Myocyte (in vitro differentiated cells): ENCODE measurements around the gene MAPK8IP2. TPM values are rescaled to one million over a fixed set of nuclear protein-coding genes. Genes with fewer than 3 reads are reported as not detected.
"Not testable (repeated sequence)": the region's sequence is repeated elsewhere in the genome, so short reads cannot be mapped to it uniquely, and the experiment has no call there.

ENCODE experiments used
- DNase-seq: peaks from one replicate; pipeline ENCODE4 v3.0.0-alpha.2; 2012; ENCODE audit warnings: low read depth
- total RNA-seq: library from RNA; depleted of rRNA; stranded (reverse); fragments of >200 nt; gene quantifications from 2 replicates; pipeline ENCODE4 v1.2.3, GENCODE V29; 2014

MAPK8IP2 gene
- total RNA-seq, 1 donor from 2014 or later, result 0.16 TPM

DNA sequence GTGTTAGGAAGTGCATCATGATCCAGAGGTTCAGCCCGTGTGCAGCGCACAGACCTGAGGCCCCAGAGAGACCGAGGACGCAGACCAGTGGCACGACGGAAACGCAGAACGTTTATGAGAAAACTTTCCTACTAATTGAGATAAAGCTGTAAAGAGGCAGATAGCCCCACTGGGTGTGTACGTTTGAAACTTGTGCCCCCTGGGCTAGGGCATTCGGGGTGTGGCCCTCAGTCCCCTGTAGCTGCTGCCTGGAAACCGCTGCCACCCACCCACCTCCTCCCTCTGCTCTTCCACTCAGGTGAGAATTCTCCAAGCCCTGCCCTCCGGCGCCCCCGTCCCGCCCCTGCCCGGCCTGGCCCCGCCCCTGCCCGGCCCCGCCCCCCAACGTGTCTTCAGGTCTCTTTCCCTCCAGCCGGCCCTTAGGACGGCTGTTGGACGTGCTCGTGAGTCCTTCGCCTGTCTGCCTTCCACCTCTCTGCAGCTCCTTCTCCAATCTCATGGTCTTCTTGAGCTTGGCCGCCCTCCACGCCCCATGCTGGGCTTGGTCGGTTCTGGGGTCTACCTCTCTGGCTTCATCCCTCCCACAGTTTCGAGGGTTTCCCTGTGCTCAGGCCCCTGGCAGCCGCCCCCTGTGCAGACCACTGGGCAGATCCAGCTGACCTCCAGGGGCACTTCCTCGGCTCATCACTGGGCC lies 12.1 kb downstream of the MAPK8IP2 start:
- no peak for DNase-seq

- no peak for DNase-seq
Observed at GRCh38 chr22:50613291-50613981, 12.8 kb downstream of the MAPK8IP2 start.

- DNase-seq, result not testable (repeated sequence)
Observed at GRCh38 chr22:50614296-50614695, 13.7 kb downstream of the MAPK8IP2 start.

DNA sequence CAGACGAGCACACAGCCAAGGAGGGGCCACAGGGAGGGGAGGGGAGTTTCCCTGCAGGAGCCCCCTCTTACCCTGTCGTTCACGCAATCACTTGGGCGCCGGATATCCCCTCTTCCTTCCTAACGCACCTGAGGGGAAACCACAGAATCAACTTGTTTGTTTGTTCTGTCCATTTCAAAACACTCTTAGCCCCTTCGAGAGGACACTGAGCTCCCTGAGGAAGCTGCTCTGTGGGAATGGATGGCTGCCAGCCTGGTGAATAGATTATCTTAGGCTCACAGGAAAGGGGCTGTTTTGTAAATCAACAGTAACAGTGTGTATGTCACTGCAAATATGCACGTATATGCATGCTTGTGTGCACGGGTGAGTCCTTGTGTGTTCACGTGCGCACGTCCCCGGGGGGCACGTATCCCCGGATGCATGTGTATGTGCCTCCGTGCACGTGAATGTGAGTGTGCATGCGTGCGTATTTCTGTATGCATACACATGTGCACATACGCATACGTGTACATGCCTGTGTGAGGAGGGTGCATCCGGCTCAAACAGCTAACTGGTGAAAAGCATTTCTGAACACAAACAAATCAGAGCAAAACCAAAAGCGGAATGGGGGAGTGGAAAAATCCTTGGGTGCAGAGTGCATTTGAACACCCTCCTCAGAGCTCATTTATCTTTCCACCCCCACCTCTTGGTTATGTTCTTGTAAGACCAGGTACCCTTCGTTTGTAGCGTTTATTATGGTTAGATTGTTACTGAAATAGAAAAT lies 20.2 kb downstream of the MAPK8IP2 start:
- no peak for DNase-seq

DNA sequence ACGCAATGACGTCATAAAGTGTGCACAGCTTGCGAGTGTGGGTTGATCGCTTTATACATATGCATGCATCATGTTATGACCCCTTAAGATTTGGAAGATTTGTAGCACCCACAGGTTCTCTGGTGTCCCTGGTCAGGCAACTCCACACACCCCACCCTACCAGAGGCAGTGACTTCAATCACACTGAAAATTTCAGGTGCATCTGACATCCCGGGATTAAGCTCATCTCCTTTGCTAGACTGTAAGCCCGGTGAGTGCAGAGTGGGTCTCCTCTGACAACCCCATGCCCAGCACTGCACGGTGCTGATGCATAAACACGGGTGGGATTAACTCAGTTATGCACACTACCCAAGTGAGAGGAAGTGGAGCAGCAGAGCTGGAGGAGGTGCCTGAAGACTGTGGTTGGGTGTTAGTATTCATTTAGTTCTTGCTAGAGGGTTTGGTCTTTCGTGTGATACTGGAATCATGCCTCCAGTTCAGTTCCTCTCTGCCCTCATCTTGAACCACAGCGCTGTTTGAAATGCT lies 20.8 kb downstream of the MAPK8IP2 start:
- DNase-seq, result peak; percentile 10

DNA sequence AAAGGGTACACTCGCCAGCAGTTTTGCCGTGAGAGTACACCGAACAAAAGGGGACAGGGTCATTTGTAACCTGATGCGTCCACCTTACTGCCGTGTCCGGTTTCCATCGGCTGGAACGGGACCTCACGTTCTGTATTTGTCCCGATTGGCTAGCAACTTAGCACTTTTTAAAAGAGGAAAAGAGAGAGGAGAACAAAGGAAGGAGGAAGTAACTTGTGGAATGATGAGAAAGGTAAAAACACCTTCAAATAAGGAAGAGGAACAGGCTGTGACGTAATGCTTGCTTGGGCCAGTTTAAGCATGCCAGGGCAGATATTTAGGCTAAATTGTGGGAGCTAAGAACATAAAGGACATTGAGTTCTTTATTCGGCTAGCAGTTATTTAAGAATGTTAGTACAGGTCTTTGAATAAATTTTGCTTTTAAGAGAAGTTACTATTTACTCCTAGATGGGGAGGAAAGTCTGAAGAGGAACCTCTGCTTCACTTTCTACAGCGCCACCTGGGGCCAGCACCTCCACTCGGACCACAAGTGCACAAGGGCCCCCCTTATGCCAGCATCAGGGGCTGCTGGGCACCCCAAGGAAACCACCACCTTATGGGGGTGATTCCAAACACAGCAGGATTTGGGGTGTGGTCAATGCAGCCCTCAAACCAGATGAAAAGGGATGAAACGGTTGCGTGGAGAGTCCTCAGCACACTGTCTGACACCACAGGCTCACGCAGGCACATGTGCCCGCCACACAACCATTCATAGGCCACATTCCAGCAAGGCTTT lies 21.5 kb downstream of the MAPK8IP2 start:
- DNase-seq, result peak; percentile 10

DNA sequence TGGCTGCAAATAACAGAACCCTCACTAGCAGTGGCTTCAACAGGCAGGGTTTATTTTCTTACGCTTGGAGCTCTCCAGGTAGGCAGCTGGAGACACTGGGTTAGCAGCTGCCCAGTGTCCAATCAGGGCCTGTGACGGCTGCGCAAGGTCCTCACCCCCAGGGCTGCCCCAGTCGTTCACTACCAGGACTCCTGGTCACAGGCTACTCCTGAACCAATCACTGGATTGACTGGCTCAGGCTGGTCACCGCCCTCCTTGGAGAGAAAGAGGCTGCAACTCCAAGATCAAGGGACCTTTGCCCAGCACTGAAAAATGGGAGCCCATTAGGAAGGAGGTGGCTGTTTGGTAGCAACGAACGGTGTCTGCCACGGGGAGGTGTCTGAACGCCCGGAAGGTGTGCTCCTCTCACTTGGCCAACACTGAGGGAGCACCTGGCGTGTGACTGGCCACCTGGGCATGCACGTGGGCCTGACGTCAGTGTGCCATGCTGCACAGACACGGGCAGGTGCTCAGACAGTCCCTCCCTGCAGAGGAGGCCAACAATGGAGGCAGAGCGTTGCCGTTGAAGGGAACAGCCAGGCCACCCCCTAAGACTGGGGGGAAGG lies 22.2 kb downstream of the MAPK8IP2 start:
- DNase-seq, result no peak

- no peak for DNase-seq
Observed at GRCh38 chr22:50624347-50625130, 23.9 kb downstream of the MAPK8IP2 start.

GRCh38 chr22:50625131-50625567 lies 24.6 kb downstream of the MAPK8IP2 start:
- no peak for DNase-seq

DNA sequence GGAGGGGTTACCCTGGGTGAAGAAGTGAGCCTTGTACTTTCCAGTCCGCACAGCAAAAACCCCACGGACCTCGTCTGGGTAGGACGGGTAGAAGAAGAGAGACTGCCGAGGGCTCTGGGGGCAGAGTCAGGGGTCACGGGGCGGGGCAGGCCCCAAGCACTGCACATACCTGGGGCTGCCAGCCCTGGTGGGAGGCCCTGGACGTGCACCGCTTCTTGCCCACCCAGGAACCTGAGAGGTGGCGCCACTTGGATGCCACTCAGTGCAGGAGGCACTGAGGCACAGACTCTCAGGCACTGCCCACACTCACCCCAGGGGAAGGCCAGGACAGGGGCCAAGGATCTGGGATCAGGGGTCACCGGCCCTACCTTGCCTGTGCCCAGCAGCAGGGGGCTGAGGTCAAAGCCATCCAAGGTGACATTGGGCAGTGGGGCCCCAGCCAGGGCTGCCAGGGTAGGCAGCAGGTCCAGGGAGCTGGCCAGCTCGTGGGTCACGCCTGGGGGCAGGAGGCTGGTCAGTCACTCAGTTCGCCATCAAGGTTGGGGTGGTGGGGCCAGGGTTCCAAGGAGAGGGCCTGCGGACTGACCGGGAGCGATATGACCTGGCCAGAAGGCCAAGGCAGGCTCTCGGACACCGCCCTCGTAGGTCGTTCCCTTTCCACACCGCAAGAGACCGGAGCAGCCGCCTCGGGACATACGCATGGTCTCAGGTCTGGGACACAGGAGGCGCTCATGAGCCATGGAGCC lies 25.1 kb downstream of the MAPK8IP2 start:
- DNase-seq, result no peak

DNA sequence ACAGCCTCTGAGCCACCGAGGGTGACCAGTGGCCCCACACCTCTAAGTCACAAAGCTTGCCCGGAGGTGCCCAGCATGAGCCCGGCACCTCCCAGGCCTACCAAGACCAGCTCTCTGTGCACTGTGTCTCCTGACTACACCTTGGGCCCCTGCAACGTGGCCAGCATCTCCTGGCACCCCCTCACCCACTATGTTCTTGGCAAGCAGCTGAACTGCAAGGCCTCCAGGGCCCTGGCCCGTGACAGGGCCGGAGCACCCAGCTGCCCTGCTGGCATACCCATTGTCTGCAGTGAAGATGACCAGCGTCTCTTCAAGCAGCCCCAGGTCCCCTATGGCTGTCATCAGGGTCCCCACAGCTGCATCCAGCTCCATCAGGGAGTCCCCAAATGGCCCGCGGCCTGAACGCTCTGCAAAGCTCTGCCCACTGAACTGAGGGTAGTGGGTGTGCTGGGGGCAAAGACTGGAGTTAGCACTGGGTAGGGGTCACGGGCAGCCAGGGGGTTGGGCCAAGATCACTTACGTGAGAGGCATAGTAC lies 25.8 kb downstream of the MAPK8IP2 start:
- no peak for DNase-seq

GRCh38 chr22:50626850-50627641 lies 26.5 kb downstream of the MAPK8IP2 start:
- DNase-seq, result no peak

DNA sequence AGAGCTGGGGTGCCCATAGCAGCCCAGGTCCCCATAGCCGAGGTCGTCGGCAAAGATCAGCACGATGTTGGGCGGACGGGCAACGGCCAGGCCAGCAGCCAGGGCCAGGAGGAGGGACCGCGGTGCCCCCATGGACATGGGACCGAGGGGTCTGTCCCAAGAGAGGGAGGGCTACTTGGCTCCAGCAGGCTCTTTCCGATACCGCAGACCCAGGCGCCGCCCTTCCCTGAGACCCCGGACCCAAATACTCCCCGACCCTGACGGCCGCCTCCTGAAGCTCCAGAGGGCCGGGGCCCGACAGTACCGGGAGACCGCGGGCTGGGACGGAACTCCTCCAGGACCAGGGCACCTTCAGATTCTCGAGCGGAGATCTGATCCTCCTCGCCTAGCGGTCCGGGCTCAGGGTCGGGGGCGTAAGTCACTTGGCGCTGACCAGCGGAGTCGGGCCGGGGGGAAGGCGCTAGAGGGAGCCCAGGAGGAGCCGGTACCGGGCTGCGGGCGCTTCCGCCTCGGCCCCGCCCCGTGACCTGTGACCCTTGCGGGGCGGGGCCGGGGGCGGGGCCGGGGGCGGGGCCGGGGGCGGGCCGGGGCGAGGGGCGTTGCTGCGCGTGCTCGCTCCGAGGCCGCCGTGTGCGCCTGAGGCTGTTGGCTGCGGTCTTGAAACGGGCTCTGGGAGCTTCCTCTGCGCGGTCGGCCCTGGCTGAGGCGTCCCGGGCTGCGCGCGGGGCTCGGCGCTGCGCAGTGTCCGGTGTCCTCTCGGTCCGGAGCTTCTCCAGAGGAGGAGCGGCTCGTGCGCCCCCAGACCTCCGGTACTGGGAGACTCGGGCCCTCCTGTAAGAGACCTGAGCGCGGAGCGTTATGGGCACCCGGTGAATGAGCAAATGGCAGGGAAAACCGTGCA lies 27.3 kb downstream of the MAPK8IP2 start, which contains the start of gene ARSA:
ARSA (minus strand) TSS at position 511 of the 901 bp plus-strand sequence; CDS start at position 138, 373 bp downstream.
- peak; percentile 83 for DNase-seq

GRCh38 chr22:50628543-50629134 lies 28.0 kb downstream of the MAPK8IP2 start:
- DNase-seq, result no peak

GRCh38 chr22:50630376-50630775 lies 29.8 kb downstream of the MAPK8IP2 start:
- DNase-seq, result peak; percentile 14

- peak; percentile 17 for DNase-seq
Observed at GRCh38 chr22:50633086-50633485, 32.5 kb downstream of the MAPK8IP2 start.
